ENCODE results near the gene PTGFRN. TPM values are rescaled to one million over a fixed set of nuclear protein-coding genes. Genes with fewer than 3 reads are reported as not detected.
"Not testable (repeated sequence)": the region's sequence is repeated elsewhere in the genome, so short reads cannot be mapped to it uniquely, and the experiment has no call there.

Gene PTGFRN
- total and polyA plus RNA-seq, 2 of the 8 experiments (the other 6 are each of a cell fraction or from before 2014, with no cell fraction given), result 13.0 to 32.6 TPM

GRCh38 chr1:116875391-116875790 is 34.3 kb upstream of the PTGFRN start (continued):
- no peak for TF ChIP-seq FOSL1 (IDR thresholded peaks at IDR 0.05; ENCODE audit: insufficient read depth, low read depth, low read length)

DNA sequence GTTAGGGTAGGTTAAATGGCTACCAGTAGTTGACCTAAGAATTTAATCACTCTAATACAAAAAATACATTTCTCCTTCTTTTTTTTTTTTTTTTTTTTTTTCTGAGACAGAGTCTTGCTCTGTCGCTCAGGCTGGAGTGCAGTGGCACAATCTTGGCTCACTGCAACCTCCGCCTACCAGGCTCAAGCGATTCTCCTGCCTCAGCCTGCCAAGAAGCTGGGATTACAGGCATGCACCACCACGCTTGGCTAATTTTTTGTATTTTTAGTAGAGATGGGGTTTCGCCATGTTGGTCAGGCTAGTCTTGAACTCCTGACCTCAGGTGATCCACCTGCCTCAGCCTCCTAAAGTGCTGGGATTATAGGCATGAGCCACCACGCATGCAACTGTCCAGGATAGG is 33.8 kb upstream of the PTGFRN start:
- Histone ChIP-seq H3K4me1 (replicated peaks in 1 of 4; ENCODE audit: control insufficient read depth in 3 of 4, insufficient read depth in 4 of 4, low read length in 3 of 4) (peaks cover 4 to 22% (median 20%) of the 10 kb centered on the region in 4 experiments), H2BK20ac (ENCODE audit: low read length) (peak overlapping the region; percentile 52; the same call in 1 of the 2 replicates)
- 87% methylated on average over 5 of the region's 6 CpGs; no CpG with 5 or more reads in 1 of the 2 experiments for WGBS, 2 experiments (ENCODE audit: extremely low coverage in 1 of 2, insufficient coverage in 1 of 2, insufficient read length in 1 of 2, insufficient replicate concordance in 2 of 2, low coverage in 1 of 2, low lambda C conversion rate in 2 of 2, missing lambda C conversion rate in 1 of 2)
- H3K4me2 ChIP-seq (ENCODE audit: insufficient read depth in 1 of 2, low read depth in 2 of 2, low read length in 2 of 2); POLR2A ChIA-PET (ENCODE audit: partially characterized antibody); H3K36me3 ChIP-seq (ENCODE audit: control insufficient read depth in 2 of 4, insufficient read depth in 4 of 4, low read length in 3 of 4); H3K9ac ChIP-seq (replicated peaks in 1 of 4; ENCODE audit: extremely low read depth in 1 of 4, low read depth in 3 of 4, low read length in 3 of 4); H3K9me3 ChIP-seq (ENCODE audit: insufficient read depth in 2 of 2, low read depth in 1 of 2, low read length in 1 of 2); H2AFZ ChIP-seq (ENCODE audit: low read length); H3K14ac ChIP-seq (ENCODE audit: insufficient read length); H3K79me2 ChIP-seq (ENCODE audit: control insufficient read depth in 1 of 2, insufficient read depth in 2 of 2, low read length in 2 of 2); H2BK5ac ChIP-seq (ENCODE audit: low read depth, low read length); H4K91ac ChIP-seq (replicated peaks; ENCODE audit: insufficient read length, low read length); H3K27ac ChIP-seq (ENCODE audit: low read depth, low read length); H4K5ac ChIP-seq (ENCODE audit: insufficient read length, low read depth, low read length); H4K20me1 ChIP-seq (replicated peaks in 1 of 2; ENCODE audit: control insufficient read depth in 1 of 2, insufficient read depth in 2 of 2, low read length in 2 of 2); H3K4me3 ChIP-seq (ENCODE audit: extremely low read depth in 1 of 4, insufficient read depth in 2 of 4, low read depth in 3 of 4, low read length in 4 of 4); H3K79me1 ChIP-seq (ENCODE audit: low read depth, low read length); H4K8ac ChIP-seq (ENCODE audit: extremely low read depth, insufficient read depth, low read length); H2BK15ac ChIP-seq (ENCODE audit: low read length); DNase-seq (ENCODE audit: low read depth in 1 of 2, low spot score in 2 of 2); H3K23ac ChIP-seq (ENCODE audit: insufficient read length); H3K18ac ChIP-seq (ENCODE audit: extremely low read depth, low read length); H2AK5ac ChIP-seq (ENCODE audit: low read depth, low read length); H3K4ac ChIP-seq (replicated peaks; ENCODE audit: insufficient read length, low read depth, low read length); FAIRE-seq; H3K27me3 ChIP-seq (replicated peaks in 1 of 4; ENCODE audit: control insufficient read depth in 3 of 4, extremely low read depth in 1 of 4, insufficient read depth in 3 of 4, low read length in 3 of 4); H2BK120ac ChIP-seq (replicated peaks; ENCODE audit: low read depth, low read length); H2BK12ac ChIP-seq (ENCODE audit: low read depth, low read length); H3K23me2 ChIP-seq (ENCODE audit: low read depth, low read length); H3K56ac ChIP-seq (replicated peaks; ENCODE audit: insufficient read length, low read depth, low read length): not testable (repeated sequence)
- CTCF ChIA-PET (ENCODE audit: partially characterized antibody), result interaction anchor here (1.0 to 4.0 kb wide), 4 partner anchors 10 to 112 kb away, joined by 3 to 22 read pairs (median 4); no protein-coding TSS in a partner anchor

Measured in H1 (cell line).